Measurements from ENCODE around the gene MAP1LC3B.

MAP1LC3B gene

GRCh38 chr16:87409781-87410180 lies 17.6 kb downstream of the MAP1LC3B start:
- no peak for DNase-seq (ENCODE audit: low read depth)

- no peak for DNase-seq (ENCODE audit: low read depth)
Measured at GRCh38 chr16:87410530-87410929, 18.4 kb downstream of the MAP1LC3B start.

GRCh38 chr16:87410968-87411367 lies 18.8 kb downstream of the MAP1LC3B start:
- no peak for DNase-seq (ENCODE audit: low read depth)

GRCh38 chr16:87411375-87412271 lies 19.5 kb downstream of the MAP1LC3B start:
- no peak for DNase-seq (ENCODE audit: low read depth)

GRCh38 chr16:87412371-87412995 lies 20.3 kb downstream of the MAP1LC3B start:
- DNase-seq (ENCODE audit: low read depth), result no peak

GRCh38 chr16:87412996-87413421 lies 20.9 kb downstream of the MAP1LC3B start:
- no peak for DNase-seq (ENCODE audit: low read depth)

GRCh38 chr16:87414251-87414680 lies 22.1 kb downstream of the MAP1LC3B start:
- DNase-seq (ENCODE audit: low read depth), result no peak

GRCh38 chr16:87415441-87415840 lies 23.3 kb downstream of the MAP1LC3B start:
- no peak for DNase-seq (ENCODE audit: low read depth)

GRCh38 chr16:87416826-87417527 lies 24.8 kb downstream of the MAP1LC3B start:
- no peak for DNase-seq (ENCODE audit: low read depth)

- no peak for DNase-seq (ENCODE audit: low read depth)
Measured at GRCh38 chr16:87417528-87417910, 25.4 kb downstream of the MAP1LC3B start.

GRCh38 chr16:87418216-87418615 lies 26.1 kb downstream of the MAP1LC3B start:
- DNase-seq (ENCODE audit: low read depth), result no peak

GRCh38 chr16:87418644-87419043 lies 26.5 kb downstream of the MAP1LC3B start:
- DNase-seq (ENCODE audit: low read depth), result no peak

- DNase-seq (ENCODE audit: low read depth), result no peak
Measured at GRCh38 chr16:87420026-87421002, 28.2 kb downstream of the MAP1LC3B start.

- DNase-seq (ENCODE audit: low read depth), result no peak
Measured at GRCh38 chr16:87421003-87421912, 29.1 kb downstream of the MAP1LC3B start.

GRCh38 chr16:87422106-87422505 lies 30.0 kb downstream of the MAP1LC3B start:
- no peak for DNase-seq (ENCODE audit: low read depth)

GRCh38 chr16:87423429-87423828 lies 31.3 kb downstream of the MAP1LC3B start:
- no peak for DNase-seq (ENCODE audit: low read depth)

- no peak for DNase-seq (ENCODE audit: low read depth)
Measured at GRCh38 chr16:87424266-87424665, 32.1 kb downstream of the MAP1LC3B start.

- DNase-seq (ENCODE audit: low read depth), result no peak
Measured at GRCh38 chr16:87425941-87426340, 33.8 kb downstream of the MAP1LC3B start.

GRCh38 chr16:87426423-87427215 lies 34.5 kb downstream of the MAP1LC3B start:
- no peak for DNase-seq (ENCODE audit: low read depth)

Measured in T follicular helper cell (primary cell).